Activated CD4-positive, alpha-beta memory T cell treated with anti-CD3 and anti-CD28 coated beads for 36 hours (primary cell): Measurements from ENCODE around the gene LRP11. TPM values are rescaled to one million over a fixed set of nuclear protein-coding genes. Genes with fewer than 3 reads are reported as not detected.

Source experiments
- CTCF ChIA-PET: fragments of 350-600 bp; sonication (Branson Sonifier 250); formaldehyde crosslinking; loops from one replicate; lab custom pipeline; 2021; ENCODE audit warnings: antibody characterized with exemption, inconsistent platforms; lab: Charles Lee
- POLR2A ChIA-PET: fragments of 350-600 bp; sonication (Branson Sonifier 250); formaldehyde crosslinking; loops from one replicate; lab custom pipeline; 2021; ENCODE audit warnings: antibody characterized with exemption; lab: Charles Lee
- DNase-seq: peaks from one replicate; pipeline ENCODE4 v3.0.0-alpha.2; 2020
- H3K27ac Mint-ChIP-seq: one replicate; pipeline ENCODE4 v1.8.0; 2021; ENCODE audit warnings: mixed read lengths
- H3K27me3 Mint-ChIP-seq: one replicate; pipeline ENCODE4 v1.8.0; 2021; ENCODE audit warnings: mixed read lengths
- H3K36me3 Mint-ChIP-seq: one replicate; pipeline ENCODE4 v1.8.0; 2021; ENCODE audit warnings: mixed read lengths
- H3K4me1 Mint-ChIP-seq: one replicate; pipeline ENCODE4 v1.8.0; 2021; ENCODE audit warnings: low read depth, mixed read lengths
- H3K4me3 Mint-ChIP-seq: one replicate; pipeline ENCODE4 v1.8.0; 2021; ENCODE audit warnings: mild to moderate bottlenecking, mixed read lengths
- H3K9me3 Mint-ChIP-seq: one replicate; pipeline ENCODE4 v1.8.0; 2021; ENCODE audit warnings: mixed read lengths
- intact Hi-C: fragments of 100-400 bp; cut with micrococcal nuclease; formaldehyde crosslinking; loops from one replicate; pipeline ENCODE4 v1.15.1; 2023
- total RNA-seq, 2 experiments: library from RNA; stranded (reverse); gene quantifications; one replicate each; pipeline ENCODE4 v1.2.3, GENCODE V29; 2021

The LRP11 gene
- total RNA-seq, 2 experiments from 2014 or later: 6.7 to 7.2 TPM

DNA sequence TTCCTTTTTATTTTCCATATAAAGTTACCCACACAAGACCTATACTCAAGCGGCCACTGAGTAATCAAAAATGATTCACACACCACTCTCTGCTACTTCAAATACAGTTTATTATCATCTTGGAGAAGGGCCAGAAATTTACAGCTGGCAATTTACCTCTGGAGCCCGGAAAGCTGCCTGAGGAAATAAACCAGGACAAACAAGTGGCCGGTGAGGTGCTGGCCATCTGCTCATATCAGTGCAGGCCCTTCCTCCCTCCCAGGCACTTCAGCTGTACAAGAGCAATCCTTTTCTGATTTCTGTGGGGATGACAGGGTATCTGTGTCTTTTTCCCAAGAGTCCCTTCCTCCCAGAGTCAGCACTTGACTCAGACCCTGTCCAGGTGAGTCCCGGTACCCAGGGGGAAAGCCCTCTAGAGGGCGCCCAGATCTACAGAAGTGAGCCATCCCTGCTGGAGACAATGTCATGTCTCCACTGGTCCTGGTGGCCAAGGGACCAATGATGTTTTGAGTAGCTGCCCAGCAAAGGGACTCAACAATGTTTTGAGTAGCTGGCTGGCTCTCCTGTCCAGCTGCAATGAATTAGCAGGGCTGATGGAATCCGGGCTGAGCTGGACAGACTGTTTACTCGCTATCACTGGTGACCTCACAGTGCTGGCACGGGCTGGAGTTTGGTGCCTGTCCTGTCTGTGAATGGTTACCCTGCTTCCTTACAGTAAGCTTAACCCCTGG is 23.6 kb downstream of the LRP11 start:
- CTCF ChIA-PET: interaction anchor here (0.7 to 1.8 kb wide), 10 partner anchors 9 to 176 kb away, joined by 3 to 9 read pairs (median 4); no protein-coding TSS in a partner anchor
- POLR2A ChIA-PET: no interaction called here
- H3K9me3 Mint-ChIP-seq: no peaks in the 10 kb centered on the region
- DNase-seq: peak; percentile 71
- H3K4me3 Mint-ChIP-seq: no peak overlapping the region
- no peak overlapping the region for H3K27ac Mint-ChIP-seq
- no peaks in the 10 kb centered on the region for H3K27me3 Mint-ChIP-seq
- intact Hi-C loops: loop anchor here (1.0 to 10.0 kb wide), 2 partner anchors 86 to 174 kb away; no protein-coding TSS in a partner anchor
- no peaks in the 10 kb centered on the region for H3K4me1 Mint-ChIP-seq
- no peaks in the 10 kb centered on the region for H3K36me3 Mint-ChIP-seq

DNA sequence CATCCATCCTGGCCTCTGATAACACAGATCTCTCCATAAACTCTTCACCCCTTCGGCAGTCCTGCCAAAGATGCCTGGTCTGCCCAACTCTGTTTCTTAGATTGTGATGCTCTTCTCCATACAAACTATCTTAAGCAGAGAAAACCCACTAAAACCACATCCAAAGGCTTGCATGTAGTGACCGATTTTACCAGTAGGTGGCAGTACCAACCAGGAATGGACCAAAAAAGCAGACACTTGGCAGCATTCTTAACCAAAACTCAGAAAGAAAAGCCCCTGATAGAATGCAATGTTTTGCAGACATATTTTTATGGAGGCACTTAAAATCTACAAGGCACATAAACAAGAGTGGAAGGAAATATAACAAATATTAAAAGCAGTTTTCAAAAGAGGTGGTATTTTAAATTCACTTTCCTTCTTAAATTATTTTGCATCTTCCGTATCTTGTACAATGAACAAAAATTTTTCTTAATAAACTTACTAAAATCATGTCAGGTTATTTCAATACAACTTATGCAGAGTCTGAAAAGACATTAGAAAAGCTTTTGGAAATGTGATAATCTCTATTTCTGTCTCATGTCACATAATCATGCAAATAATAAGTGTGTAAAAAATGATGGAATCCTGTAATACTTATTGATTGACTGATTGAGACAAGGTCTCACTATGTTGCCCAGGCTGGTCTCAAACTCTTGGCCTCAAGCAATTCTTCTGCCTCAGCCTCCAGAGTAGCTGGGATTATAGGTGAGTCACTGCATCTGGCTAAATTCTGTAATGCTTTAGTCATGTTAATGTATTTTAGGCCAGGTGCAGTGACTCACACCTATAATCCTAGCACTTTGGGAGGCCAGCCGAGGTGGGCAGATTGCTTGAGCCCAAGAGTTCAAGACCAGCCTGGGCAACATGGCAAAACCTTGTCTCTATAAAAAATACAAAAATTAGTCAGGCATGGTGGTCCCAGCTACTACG is 29.4 kb downstream of the LRP11 start:
- POLR2A ChIA-PET: no interaction called here
- H3K4me3 Mint-ChIP-seq: no peak overlapping the region
- H3K27ac Mint-ChIP-seq: no peak overlapping the region
- peaks cover 1% of the 10 kb centered on the region for H3K36me3 Mint-ChIP-seq
- CTCF ChIA-PET: interaction anchor here (0.6 to 5.5 kb wide), 12 partner anchors 10 to 182 kb away, joined by 3 to 30 read pairs (median 3); no protein-coding TSS in a partner anchor
- intact Hi-C loops: loop anchor here (1.0 kb wide), 3 partner anchors 13 to 92 kb away; no protein-coding TSS in a partner anchor
- no peaks in the 10 kb centered on the region for H3K27me3 Mint-ChIP-seq
- H3K4me1 Mint-ChIP-seq: peaks cover 2% of the 10 kb centered on the region
- H3K9me3 Mint-ChIP-seq: no peaks in the 10 kb centered on the region
- DNase-seq: peak; percentile 77

DNA sequence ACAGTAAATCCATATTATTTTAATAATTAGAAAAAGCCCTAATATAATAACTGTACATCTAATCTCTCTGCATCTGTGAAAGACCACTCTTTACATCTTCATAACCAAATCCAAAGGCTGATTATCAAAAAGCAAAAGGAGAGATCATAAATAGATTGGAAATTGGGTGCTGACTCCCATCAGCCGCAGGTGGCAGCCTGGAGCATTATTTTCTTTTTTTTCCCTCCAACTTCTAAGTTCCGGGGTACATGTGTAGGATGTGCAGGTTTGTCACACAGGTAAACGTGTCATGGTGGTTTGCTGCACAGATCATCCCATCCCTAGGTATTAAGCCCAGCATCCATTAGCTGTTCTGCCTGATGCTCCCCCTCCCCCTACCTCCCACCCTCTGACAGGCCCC is 30.5 kb downstream of the LRP11 start:
- H3K36me3 Mint-ChIP-seq: peaks cover 1% of the 10 kb centered on the region
- peaks cover 2% of the 10 kb centered on the region for H3K4me1 Mint-ChIP-seq
- H3K4me3 Mint-ChIP-seq: no peak overlapping the region
- DNase-seq: no peak
- H3K27ac Mint-ChIP-seq: no peak overlapping the region
- CTCF ChIA-PET: interaction anchor here (0.9 to 5.5 kb wide), 5 partner anchors 9 to 183 kb away, joined by 3 to 30 read pairs (median 3); no protein-coding TSS in a partner anchor
- intact Hi-C loops: loop anchor here (1.0 kb wide), 3 partner anchors 14 to 93 kb away; no protein-coding TSS in a partner anchor
- H3K9me3 Mint-ChIP-seq: no peaks in the 10 kb centered on the region
- POLR2A ChIA-PET: no interaction called here
- H3K27me3 Mint-ChIP-seq: no peaks in the 10 kb centered on the region

DNA sequence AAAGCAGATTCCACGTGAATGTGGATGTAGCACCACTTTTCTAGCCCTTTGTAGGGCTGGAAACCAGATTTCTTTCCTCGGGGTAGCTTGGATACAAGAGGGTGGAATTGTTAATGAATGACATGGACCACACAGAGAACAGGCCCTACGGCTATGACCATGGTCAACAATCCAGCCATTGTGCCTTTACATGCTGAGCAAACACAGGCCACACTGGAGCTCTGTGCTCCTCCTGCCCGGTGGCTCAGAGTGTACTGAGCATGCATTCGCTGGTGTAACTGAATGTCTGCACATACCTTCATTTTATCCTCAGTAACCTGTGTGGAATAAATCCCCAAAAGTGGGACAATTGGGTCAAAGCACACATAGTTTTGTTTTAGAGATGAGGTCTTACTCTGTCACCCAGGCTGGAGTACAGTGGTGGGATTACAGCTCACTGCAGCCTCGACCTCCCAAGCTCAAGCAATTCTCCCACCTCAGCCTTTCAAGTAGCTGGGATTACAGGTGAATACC is 32.8 kb downstream of the LRP11 start:
- ChIA-PET CTCF (interaction anchor here (1.4 to 2.2 kb wide), 3 partner anchors 9 to 96 kb away, joined by 5 to 9 read pairs (median 7); no protein-coding TSS in a partner anchor), POLR2A (no interaction called here)
- Mint-ChIP-seq H3K27me3 (no peaks in the 10 kb centered on the region), H3K27ac (no peak overlapping the region), H3K9me3 (no peaks in the 10 kb centered on the region), H3K36me3 (peaks cover 1% of the 10 kb centered on the region), H3K4me3 (no peak overlapping the region), H3K4me1 (peaks cover 2% of the 10 kb centered on the region)
- no peak for DNase-seq
- intact Hi-C loops: no loop called here

DNA sequence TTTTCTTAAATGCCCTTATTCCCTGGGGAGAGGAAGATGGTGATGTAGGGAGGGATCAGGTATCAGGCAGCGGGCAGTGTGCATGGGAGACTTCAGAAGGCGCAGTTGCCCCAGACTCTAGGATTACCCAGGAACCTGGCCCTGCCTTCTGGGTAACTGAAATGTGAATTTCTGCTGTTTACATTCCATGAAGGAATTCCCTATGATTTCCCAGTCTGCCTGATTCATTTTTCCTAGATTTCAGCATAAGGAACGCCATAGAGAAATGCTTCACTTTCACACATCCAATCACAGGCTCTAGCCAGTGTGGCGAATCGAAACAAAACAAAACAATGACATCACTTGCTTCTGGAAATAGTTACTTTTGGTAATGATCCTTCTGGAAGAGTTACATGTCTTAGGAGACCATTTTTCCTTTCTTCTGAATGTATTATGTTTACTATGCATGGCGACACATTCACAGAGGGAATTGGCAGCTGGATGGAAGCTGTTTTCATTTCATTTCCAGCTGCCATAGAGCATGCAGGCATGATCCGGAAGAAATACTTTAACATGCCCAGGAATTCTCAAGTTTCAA is 33.3 kb downstream of the LRP11 start:
- Mint-ChIP-seq H3K27me3 (no peaks in the 10 kb centered on the region), H3K4me1 (peaks cover 2% of the 10 kb centered on the region), H3K27ac (no peak overlapping the region), H3K9me3 (no peaks in the 10 kb centered on the region), H3K36me3 (peaks cover 1% of the 10 kb centered on the region), H3K4me3 (no peak overlapping the region)
- ChIA-PET POLR2A (no interaction called here), CTCF (interaction anchor here (1.4 to 2.2 kb wide), 3 partner anchors 9 to 96 kb away, joined by 5 to 9 read pairs (median 7); no protein-coding TSS in a partner anchor)
- intact Hi-C loops: no loop called here
- no peak for DNase-seq

DNA sequence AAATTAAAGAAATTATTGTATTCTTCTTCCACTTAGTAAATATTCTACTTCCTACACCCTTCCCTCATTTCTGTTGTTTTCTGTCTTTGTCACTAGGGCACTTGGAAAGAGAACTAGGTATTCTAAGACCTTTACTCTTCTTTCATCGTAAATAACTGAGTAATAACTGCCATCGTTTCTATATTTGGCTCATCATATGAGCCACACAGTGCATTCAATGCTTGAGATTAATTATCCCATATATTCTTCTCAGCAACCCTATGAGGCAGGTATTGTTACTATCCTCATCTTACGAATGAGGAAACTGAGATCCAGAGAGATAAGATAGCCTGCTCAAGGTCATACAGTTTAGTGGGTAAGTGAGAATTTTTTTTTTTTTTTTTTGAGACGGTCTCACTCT is 38.9 kb downstream of the LRP11 start:
- no peak for DNase-seq
- intact Hi-C loops: no loop called here
- Mint-ChIP-seq H3K27me3 (no peaks in the 10 kb centered on the region), H3K4me1 (no peaks in the 10 kb centered on the region), H3K36me3 (no peaks in the 10 kb centered on the region), H3K9me3 (no peaks in the 10 kb centered on the region), H3K27ac (no peak overlapping the region), H3K4me3 (no peak overlapping the region)
- POLR2A ChIA-PET: no interaction called here
- CTCF ChIA-PET: interaction anchor here (1.0 to 1.2 kb wide), 2 partner anchors 9 to 15 kb away, joined by 3 read pairs; no protein-coding TSS in a partner anchor

DNA sequence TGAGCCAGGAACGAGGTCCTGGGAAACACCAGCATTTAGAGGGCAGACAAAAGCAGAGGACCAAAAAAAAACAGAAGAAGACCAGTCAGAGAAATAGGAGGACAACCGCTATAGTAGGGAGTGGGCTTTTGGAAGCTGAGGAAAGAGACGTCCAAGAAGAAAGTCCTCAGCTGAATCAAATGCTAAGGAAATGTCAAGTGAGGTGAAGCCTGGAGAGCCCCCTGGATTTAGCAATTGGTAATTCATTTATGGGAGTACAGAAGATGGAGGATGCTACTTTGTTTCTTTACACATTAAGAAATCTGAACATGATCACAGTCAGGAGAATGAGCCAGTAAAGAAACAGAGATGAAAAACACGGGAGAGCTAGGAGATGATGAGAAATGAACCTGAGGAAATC is 41.1 kb downstream of the LRP11 start:
- intact Hi-C loops: no loop called here
- ChIA-PET CTCF (interaction anchor here (1.3 kb wide), 1 partner anchor 13 kb away, joined by 4 read pairs; no protein-coding TSS in a partner anchor), POLR2A (no interaction called here)
- no peaks in the 10 kb centered on the region for H3K9me3 Mint-ChIP-seq
- H3K27ac Mint-ChIP-seq: no peak overlapping the region
- no peaks in the 10 kb centered on the region for H3K27me3 Mint-ChIP-seq
- no peaks in the 10 kb centered on the region for H3K36me3 Mint-ChIP-seq
- no peak overlapping the region for H3K4me3 Mint-ChIP-seq
- no peaks in the 10 kb centered on the region for H3K4me1 Mint-ChIP-seq
- DNase-seq: no peak

DNA sequence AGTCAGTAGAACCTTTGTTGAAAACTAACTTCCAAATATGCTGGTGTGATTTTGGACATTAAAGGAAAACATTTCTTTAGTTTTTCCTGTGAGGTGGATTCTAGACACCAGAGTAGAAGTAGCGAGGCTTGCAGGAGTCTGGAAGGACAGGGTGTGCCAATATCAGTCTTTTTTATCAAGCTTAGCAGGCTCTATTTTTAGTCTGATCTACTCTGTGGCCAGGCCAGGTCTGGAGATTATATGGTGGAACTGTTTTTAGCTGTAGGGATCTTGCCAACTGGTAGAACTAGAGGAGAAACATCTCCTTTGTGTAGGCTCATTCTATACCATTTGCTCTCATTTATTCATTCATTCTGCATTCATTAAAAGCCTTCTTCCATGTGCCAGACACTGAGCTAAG is 42.7 kb downstream of the LRP11 start:
- intact Hi-C loops: no loop called here
- CTCF ChIA-PET: no interaction called here
- no peaks in the 10 kb centered on the region for H3K4me1 Mint-ChIP-seq
- no peak overlapping the region for H3K27ac Mint-ChIP-seq
- no peak for DNase-seq
- H3K36me3 Mint-ChIP-seq: peaks cover 3% of the 10 kb centered on the region
- H3K9me3 Mint-ChIP-seq: no peaks in the 10 kb centered on the region
- POLR2A ChIA-PET: interaction anchor here (0.7 kb wide), 1 partner anchor 10 kb away, joined by 4 read pairs; no protein-coding TSS in a partner anchor
- no peaks in the 10 kb centered on the region for H3K27me3 Mint-ChIP-seq
- H3K4me3 Mint-ChIP-seq: no peak overlapping the region

DNA sequence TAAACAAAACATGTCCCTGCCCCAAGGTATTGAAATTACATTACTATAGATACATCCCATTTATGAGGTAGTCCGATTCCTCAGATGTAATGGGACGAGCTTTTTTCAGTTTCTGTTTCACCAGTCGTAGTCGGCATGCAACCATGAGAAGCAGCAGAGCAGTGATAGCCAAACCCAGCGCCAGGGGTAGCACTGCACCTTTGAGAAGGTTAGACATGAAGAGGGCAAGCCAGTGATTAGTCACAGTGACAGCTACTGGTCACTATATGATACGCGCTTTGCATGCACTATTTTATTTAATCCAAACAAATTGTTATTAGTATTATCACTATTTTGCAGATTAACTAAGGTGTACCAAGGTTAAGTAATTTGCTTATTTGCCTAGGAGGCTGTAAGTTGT is 43.7 kb downstream of the LRP11 start:
- H3K4me3 Mint-ChIP-seq: no peak overlapping the region
- intact Hi-C loops: no loop called here
- no peaks in the 10 kb centered on the region for H3K27me3 Mint-ChIP-seq
- no peak overlapping the region for H3K27ac Mint-ChIP-seq
- H3K36me3 Mint-ChIP-seq: peaks cover 3% of the 10 kb centered on the region
- ChIA-PET CTCF (interaction anchor here (1.4 kb wide), 1 partner anchor 10 kb away, joined by 3 read pairs; no protein-coding TSS in a partner anchor), POLR2A (no interaction called here)
- peaks cover 2% of the 10 kb centered on the region for H3K4me1 Mint-ChIP-seq
- no peaks in the 10 kb centered on the region for H3K9me3 Mint-ChIP-seq
- DNase-seq: no peak

DNA sequence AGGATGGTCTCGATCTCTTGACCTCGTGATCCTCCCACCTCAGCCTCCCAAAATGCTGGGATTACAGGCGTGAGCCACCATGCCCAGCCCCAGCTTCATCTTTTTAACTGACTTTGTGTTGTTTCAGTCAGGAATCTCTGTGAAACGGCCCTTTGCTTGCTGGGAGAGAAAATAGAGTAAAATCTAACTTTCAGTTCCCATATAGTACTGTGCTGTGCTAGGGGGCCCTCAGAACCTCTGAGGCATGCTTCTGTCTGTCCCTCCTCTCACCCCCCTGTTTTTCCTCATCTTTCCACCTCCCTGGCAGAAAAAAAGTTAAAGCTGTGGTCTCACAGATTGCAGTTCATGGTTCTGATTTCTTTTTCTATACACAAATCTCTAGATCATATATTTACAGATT is 48.4 kb downstream of the LRP11 start:
- ChIA-PET POLR2A (no interaction called here), CTCF (no interaction called here)
- peaks cover 2% of the 10 kb centered on the region for H3K4me1 Mint-ChIP-seq
- intact Hi-C loops: loop anchor here (10.0 kb wide), 1 partner anchor 91 kb away; no protein-coding TSS in a partner anchor
- no peak for DNase-seq
- H3K27me3 Mint-ChIP-seq: no peaks in the 10 kb centered on the region
- H3K9me3 Mint-ChIP-seq: no peaks in the 10 kb centered on the region
- H3K27ac Mint-ChIP-seq: no peak overlapping the region
- H3K36me3 Mint-ChIP-seq: peaks cover 11% of the 10 kb centered on the region
- H3K4me3 Mint-ChIP-seq: no peak overlapping the region

DNA sequence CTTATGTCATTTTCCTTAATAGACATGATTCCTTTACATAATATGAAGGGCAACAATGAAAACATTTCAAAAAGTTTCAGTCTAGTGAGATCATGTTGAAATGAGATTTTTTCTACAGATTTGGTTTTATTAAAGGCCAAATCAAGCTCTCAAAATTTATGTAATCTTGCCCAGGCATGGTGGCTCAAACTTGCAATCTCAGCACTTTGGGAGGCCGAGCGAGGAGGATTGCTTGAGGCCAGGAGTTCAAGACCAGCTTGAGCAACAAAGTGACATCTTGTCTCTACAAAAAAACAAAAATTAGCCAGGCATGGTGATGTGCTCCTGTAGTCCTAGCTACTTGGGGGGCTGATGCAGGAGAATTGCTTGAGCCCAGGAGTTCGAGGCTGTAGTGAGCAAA is 50.8 kb downstream of the LRP11 start:
- H3K27ac Mint-ChIP-seq: no peak overlapping the region
- no peaks in the 10 kb centered on the region for H3K27me3 Mint-ChIP-seq
- intact Hi-C loops: loop anchor here (10.0 kb wide), 1 partner anchor 89 kb away; no protein-coding TSS in a partner anchor
- peaks cover 2% of the 10 kb centered on the region for H3K4me1 Mint-ChIP-seq
- no peak overlapping the region for H3K4me3 Mint-ChIP-seq
- peaks cover 13% of the 10 kb centered on the region for H3K36me3 Mint-ChIP-seq
- ChIA-PET CTCF (no interaction called here), POLR2A (no interaction called here)
- no peaks in the 10 kb centered on the region for H3K9me3 Mint-ChIP-seq
- DNase-seq: no peak
